Upper lobe of left lung (tissue), 6 donors: ENCODE measurements around the gene FEM1B. TPM values are rescaled to one million over a fixed set of nuclear protein-coding genes. Genes with fewer than 3 reads are reported as not detected.

Experiments
- ATAC-seq, 2 donors: fragments of 200-7000 bp; cut with Tn5 transposase; one replicate each; pipeline ENCODE4 v1.9.1; 2022; ENCODE audit warnings: mild to moderate bottlenecking in 2 of 2, moderate library complexity in 2 of 2; ENCODE audit not compliant: low FRiP score in 2 of 2
- DNase-seq, 2 donors: peaks; one replicate each; pipeline ENCODE4 v3.0.0-alpha.2; 2019 to 2020
- H3K27ac ChIP-seq, 4 donors: fragments of 200-600 bp; sonication (generic); one replicate each; pipeline ENCODE4 v1.5.1; 2016 to 2019
- H3K27me3 ChIP-seq, 4 donors: fragments of 200-600 bp; sonication (generic); one replicate each; pipeline ENCODE4 v1.5.1; 2017 to 2019
- H3K36me3 ChIP-seq, 4 donors: fragments of 200-600 bp; sonication (generic); one replicate each; pipeline ENCODE4 v1.5.1; 2016 to 2019
- H3K4me1 ChIP-seq, 4 donors: fragments of 200-600 bp; sonication (generic); one replicate each; pipeline ENCODE4 v1.5.1; 2018 to 2019
- H3K4me3 ChIP-seq, 4 donors: fragments of 200-600 bp; sonication (generic); one replicate each; pipeline ENCODE4 v1.5.1; 2017 to 2019; ENCODE audit warnings: mild to moderate bottlenecking in 2 of 4, moderate library complexity in 1 of 4
- H3K9me3 ChIP-seq, 4 donors: fragments of 200-600 bp; sonication (generic); one replicate each; pipeline ENCODE4 v1.5.1; 2018 to 2019
- EP300 ChIP-seq, 4 donors: sonication (generic); formaldehyde crosslinking; IDR thresholded peaks; one replicate each; pipeline ENCODE4 v1.5.1; 2017; ENCODE audit warnings: antibody characterized with exemption in 4 of 4, control low read depth in 2 of 4
- POLR2A ChIP-seq, 4 donors: fragments of 450-650 bp; IDR thresholded peaks; one replicate each; pipeline ENCODE4 v1.5.1; 2016 to 2017; ENCODE audit warnings: antibody characterized with exemption in 4 of 4, mild to moderate bottlenecking in 2 of 4
- POLR2AphosphoS5 ChIP-seq, 2 donors: sonication (generic); formaldehyde crosslinking; IDR thresholded peaks; one replicate each; pipeline ENCODE4 v1.5.1; 2017; ENCODE audit warnings: antibody characterized with exemption in 2 of 2
- WGBS, 2 donors: methylation state at CpG; one replicate each; pipeline ENCODE4 v1.1.5; 2017 to 2018; 5-methylcytosine and 5-hydroxymethylcytosine counted together
- total RNA-seq, 6 donors: library from RNA; depleted of rRNA in 4 of 6; stranded (reverse); fragments of >200 nt in 4 of 6; gene quantifications; one replicate each; pipeline versions ENCODE4 v1.1.0 to v1.2.1, GENCODE V29; 2016 to 2021
- TF ChIP-seq, protein P1 (sequence below), 6 experiments: fragments of 450-650 bp in 4 of 6; fragments of 200-600 bp in 2 of 6; sonication (generic) in 2 of 6; IDR thresholded peaks; one replicate each; pipeline ENCODE4 v1.5.1; 2016 to 2019; ENCODE audit warnings: antibody characterized with exemption in 6 of 6
- donor health status: DM: no; HTN: no; CAD: no; lungs with moderate emphysema.
- donor health status: DM: no; HTN: yes; CAD: no; lungs with severe emphysema.

The FEM1B gene
- total RNA-seq, 6 donors from 2014 or later, result 16.0 to 58.8 (median 36.9) TPM

DNA sequence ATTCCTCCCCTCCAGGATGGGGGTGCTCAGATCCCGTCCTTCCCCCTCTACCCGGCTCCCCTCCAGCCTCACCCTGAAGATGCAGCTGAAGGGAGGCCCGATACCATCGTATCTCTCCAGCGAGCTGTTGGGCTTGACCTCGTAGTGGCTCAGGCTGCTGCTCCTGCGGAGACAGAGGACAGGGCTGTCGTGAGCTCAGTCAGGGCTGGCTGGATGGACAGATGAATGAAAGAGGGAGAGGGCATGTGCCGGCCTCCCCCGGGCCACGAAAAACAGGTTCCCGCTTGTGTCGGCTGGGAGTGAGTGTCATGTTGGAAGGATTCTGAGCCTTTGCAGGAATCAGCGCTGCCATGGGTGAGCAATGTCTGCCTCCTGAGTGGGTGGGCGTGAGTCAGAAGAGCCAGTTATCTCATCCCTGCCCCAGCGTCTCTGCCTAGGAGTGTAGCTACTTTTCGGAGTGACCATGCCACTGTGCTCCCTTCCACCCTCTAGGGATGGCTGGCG, 35.2 kb downstream of the FEM1B start:
- 87 to 91% methylated on average over 18 of the region's 18 CpGs for WGBS, 2 donors
- Histone ChIP-seq H3K27ac (no peak overlapping the region), H3K9me3 (no peaks in the 10 kb centered on the region), H3K4me1 (peaks cover 0 to 2% (median 0%) of the 10 kb centered on the region in 4 donors), H3K27me3 (no peaks in the 10 kb centered on the region), H3K36me3 (no peaks in the 10 kb centered on the region), H3K4me3 (no peak overlapping the region)
- DNase-seq (no peak), ATAC-seq (peak in 1 of 2 donors; percentile 31)
- TF ChIP-seq, protein P1, sequence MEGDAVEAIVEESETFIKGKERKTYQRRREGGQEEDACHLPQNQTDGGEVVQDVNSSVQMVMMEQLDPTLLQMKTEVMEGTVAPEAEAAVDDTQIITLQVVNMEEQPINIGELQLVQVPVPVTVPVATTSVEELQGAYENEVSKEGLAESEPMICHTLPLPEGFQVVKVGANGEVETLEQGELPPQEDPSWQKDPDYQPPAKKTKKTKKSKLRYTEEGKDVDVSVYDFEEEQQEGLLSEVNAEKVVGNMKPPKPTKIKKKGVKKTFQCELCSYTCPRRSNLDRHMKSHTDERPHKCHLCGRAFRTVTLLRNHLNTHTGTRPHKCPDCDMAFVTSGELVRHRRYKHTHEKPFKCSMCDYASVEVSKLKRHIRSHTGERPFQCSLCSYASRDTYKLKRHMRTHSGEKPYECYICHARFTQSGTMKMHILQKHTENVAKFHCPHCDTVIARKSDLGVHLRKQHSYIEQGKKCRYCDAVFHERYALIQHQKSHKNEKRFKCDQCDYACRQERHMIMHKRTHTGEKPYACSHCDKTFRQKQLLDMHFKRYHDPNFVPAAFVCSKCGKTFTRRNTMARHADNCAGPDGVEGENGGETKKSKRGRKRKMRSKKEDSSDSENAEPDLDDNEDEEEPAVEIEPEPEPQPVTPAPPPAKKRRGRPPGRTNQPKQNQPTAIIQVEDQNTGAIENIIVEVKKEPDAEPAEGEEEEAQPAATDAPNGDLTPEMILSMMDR (IDR thresholded peaks at IDR 0.05), result no peak
- no peak for TF ChIP-seq EP300 (IDR thresholded peaks at IDR 0.05)
- no peak for TF ChIP-seq POLR2A (IDR thresholded peaks at IDR 0.05)
- no peak for TF ChIP-seq POLR2AphosphoS5 (IDR thresholded peaks at IDR 0.05)

DNA sequence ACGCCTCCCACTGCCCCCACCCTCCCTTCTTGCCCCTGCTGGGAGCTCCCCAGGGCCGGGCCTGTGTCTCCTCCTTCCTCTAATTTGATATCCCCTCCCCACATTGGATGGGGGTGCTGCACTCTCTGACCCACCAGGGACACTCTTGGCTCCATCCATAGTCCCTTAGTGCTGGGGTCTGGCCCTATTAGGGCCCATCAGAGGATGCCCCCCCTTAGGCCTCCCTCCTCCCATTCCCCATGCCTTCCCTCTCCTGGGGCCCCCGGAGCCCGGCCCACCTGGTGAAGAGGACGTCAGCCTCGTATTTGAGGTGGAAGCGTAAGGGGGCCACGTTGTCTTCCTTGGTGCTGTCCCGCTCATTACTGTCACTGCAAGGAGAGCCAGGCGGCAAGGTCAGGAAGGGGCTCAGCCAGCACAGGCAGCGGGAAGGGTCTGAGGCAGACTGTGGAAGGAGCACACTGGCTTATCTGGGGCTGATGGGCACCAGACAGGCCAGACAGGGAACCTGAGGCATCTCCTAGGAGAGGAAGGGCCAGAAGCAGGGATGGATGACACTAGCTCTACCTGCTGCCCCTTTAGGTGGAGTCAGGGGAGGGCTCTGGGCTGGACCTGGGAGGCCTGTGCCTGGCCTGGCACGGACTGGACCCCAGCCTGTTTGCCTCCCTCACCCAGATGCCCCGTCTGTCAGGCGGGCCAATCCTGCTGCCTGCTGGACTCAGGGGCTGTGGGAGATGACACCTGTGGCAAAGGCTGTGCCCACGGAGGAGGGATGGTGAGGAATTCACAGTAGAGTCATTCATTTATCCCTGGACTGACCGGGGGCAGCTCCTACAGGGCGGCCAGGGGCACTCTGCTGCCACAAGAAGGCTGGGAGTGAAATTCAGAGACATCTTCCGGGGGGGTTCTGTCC, 36.2 kb downstream of the FEM1B start:
- H3K27ac ChIP-seq, result no peak overlapping the region
- no peaks in the 10 kb centered on the region for H3K9me3 ChIP-seq
- 66 to 85% methylated on average over 2 to 18 of the region's 18 CpGs for WGBS, 2 donors
- no peak for DNase-seq
- ATAC-seq, result no peak
- H3K4me1 ChIP-seq, result peaks cover 0 to 2% (median 0%) of the 10 kb centered on the region in 4 donors
- H3K36me3 ChIP-seq, result no peaks in the 10 kb centered on the region
- H3K4me3 ChIP-seq, result no peak overlapping the region
- H3K27me3 ChIP-seq, result no peaks in the 10 kb centered on the region
- no peak for TF ChIP-seq POLR2AphosphoS5 (IDR thresholded peaks at IDR 0.05)

DNA sequence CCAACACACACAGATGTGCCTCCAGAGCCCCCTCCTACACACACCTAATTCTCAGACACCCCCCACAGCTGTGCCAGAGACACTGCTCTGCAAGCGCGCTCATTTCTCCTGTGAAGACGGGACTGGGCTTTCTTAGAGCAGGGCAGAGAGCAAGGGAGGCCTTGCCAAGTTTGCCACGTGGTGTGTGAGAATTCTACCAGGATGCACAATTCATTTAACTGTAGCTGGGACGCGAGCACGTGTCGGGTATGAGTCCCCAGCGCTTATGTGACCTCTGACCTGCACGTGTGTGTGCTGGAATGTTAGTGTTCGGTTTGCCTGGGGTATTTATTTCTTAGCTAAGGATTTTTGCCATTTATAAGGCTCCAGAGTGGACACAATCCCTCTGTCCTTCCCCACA, 37.0 kb downstream of the FEM1B start:
- no peaks in the 10 kb centered on the region for H3K9me3 ChIP-seq
- H3K27ac ChIP-seq, result no peak overlapping the region
- H3K4me1 ChIP-seq, result no peaks in the 10 kb centered on the region
- H3K36me3 ChIP-seq, result no peaks in the 10 kb centered on the region
- TF ChIP-seq POLR2AphosphoS5 (IDR thresholded peaks at IDR 0.05) (no peak), EP300 (IDR thresholded peaks at IDR 0.05) (no peak), POLR2A (IDR thresholded peaks at IDR 0.05) (no peak)
- TF ChIP-seq, protein P1 (IDR thresholded peaks at IDR 0.05), result no peak
- 85 to 92% methylated on average over 11 of the region's 11 CpGs for WGBS, 2 donors
- H3K4me3 ChIP-seq, result no peak overlapping the region
- ATAC-seq (no peak), DNase-seq (peak in 1 of 2 donors; percentile 8)
- no peaks in the 10 kb centered on the region for H3K27me3 ChIP-seq

DNA sequence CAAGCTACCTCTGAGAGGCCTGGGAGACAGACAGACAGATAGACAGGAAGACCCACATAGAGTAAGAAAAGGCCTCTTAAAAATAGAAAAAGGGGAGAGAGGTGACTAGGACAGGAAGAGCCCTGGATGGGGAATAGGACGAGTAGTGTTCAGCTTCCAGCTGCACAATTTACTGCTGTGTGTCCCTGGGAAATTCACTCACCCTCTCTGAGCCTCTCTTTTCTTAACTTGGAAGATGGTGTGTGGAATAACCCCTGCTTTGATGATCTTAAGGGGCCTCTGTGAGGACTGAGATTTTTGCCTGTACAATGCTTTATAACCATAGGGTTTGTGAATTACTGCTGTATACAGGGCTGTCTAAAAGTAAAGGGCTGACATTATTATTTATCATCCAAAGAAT, 37.5 kb downstream of the FEM1B start:
- ATAC-seq, result no peak
- no peak for DNase-seq
- 81 to 82% methylated on average over 1 of the region's 1 CpG for WGBS, 2 donors

DNA sequence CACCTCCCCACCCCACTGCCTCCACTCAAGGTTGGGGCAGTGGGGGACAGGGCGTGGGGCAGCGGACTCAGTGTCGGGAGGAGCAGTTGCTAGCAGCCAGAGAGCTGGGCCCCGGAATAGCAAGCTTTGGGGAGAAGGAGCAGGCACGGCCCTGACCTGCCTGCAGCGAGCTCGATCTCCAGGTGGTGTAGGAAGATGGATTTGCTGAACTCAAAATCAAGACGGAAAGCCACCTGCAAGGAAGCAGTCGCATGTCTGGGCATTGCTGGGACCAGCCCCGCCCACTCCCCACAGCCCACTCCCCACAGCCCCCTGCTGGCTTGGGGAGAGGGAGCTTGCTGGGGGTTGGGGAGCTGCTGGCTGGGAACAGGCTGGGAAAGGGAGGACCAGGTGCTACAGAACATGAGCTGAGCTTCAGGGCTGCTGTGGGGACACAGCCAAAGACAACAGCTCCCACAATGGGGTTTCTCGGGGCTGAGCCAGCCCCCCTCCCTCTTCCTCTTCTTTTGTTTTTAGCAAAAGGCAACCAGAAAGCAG, 38.0 kb downstream of the FEM1B start:
- TF ChIP-seq EP300 (IDR thresholded peaks at IDR 0.05), result no peak
- no peak for TF ChIP-seq POLR2A (IDR thresholded peaks at IDR 0.05)
- DNase-seq, result peak in 1 of 2 donors; percentile 8
- 75 to 79% methylated on average over 6 to 11 of the region's 11 CpGs for whole genome bisulfite sequencing, 2 donors
- Histone ChIP-seq H3K4me3 (no peak overlapping the region), H3K27ac (no peak overlapping the region), H3K9me3 (no peaks in the 10 kb centered on the region), H3K4me1 (no peaks in the 10 kb centered on the region), H3K36me3 (no peaks in the 10 kb centered on the region), H3K27me3 (no peaks in the 10 kb centered on the region)
- no peak for ATAC-seq

More for the DNA sequence above, 37.5 kb downstream of the FEM1B start:
- Histone ChIP-seq H3K27me3 (no peaks in the 10 kb centered on the region), H3K27ac (no peak overlapping the region), H3K36me3 (no peaks in the 10 kb centered on the region), H3K4me1 (no peaks in the 10 kb centered on the region), H3K9me3 (no peaks in the 10 kb centered on the region), H3K4me3 (no peak overlapping the region)
- TF ChIP-seq POLR2AphosphoS5 (IDR thresholded peaks at IDR 0.05), result no peak
- TF ChIP-seq, protein P1 (IDR thresholded peaks at IDR 0.05), result no peak
- TF ChIP-seq EP300 (IDR thresholded peaks at IDR 0.05), result no peak
- no peak for TF ChIP-seq POLR2A (IDR thresholded peaks at IDR 0.05)
